ENCODE results near the gene PTPRK.

Gene PTPRK

DNA sequence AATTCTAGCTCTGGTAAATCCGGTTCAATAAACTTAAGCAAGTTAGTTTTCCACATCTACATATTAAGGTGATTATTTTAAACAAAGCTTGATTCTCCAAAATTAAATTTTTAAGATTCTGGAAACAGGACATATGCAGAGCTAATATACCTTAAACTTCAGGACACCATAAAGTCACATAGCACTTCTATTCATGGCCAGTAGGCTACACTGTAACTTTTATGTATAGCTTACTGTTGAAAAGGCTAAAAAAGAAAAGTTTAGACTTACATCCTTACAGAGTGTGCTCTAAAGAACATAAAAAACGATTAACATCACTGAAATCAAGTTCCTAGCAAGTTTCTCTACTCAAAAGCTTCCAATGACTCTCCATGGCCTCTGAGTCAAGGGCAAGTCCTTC lies 224.7 kb downstream of the PTPRK start:
- DNase-seq (ENCODE audit: low read depth, low spot score): no peak

DNA sequence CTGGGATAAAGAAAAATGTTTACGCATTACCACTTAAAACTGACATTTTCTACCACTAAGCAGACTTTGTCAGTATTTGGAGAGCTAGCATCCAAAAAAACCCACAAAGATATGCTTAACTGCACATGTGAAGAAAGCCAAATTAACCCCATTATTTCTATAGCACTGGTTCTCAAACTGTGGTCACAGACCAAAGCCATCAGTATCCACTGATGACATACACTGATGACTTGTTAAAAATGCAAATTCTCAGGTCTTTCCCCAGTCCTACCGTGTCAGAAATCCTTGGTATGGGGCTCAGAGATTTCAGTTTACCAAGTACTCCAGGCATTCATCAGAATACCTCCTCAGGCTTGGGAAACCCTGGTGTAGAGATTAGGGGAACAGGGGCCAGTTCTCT lies 230.2 kb downstream of the PTPRK start:
- DNase-seq (ENCODE audit: low read depth, low spot score): no peak

DNA sequence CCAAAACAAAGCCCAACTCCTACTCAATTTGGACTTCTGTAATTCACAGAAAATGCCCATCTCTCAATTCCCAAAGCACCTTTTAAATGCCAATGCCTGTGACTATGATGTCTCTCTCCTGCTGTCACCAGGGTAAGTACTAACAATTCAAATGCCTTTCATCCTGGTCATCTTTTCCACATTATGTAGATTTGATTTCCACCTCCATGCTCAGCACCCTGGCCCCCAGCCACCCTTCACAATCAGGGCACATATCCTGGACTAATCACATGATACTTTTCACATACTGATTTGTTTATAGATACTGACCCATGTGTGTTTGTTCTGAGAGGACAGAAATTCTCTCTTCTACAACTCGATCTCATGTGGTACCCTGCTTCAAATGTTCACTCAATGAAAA lies 236.3 kb downstream of the PTPRK start:
- DNase-seq (ENCODE audit: low read depth, low spot score): no peak

DNA sequence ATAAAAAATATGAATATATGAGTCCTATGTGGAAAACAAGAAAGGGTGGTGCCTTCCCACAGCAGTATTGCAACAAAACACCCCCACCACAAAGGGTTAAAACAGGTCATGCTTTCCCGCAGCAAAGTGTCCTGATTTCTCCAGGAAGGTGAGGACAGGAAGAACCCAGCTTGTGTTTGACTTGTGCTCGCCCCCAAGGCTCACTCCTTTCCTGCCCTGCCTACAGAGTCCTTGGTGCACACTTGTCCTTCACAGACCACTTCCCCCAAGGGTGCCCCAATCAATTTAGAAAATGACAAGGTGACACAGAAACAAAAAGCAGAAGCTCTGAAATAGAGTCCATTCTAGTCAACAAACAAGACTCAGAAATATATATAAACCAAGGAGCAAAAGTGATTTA lies 237.4 kb downstream of the PTPRK start:
- DNase-seq (ENCODE audit: low read depth, low spot score): no peak

DNA sequence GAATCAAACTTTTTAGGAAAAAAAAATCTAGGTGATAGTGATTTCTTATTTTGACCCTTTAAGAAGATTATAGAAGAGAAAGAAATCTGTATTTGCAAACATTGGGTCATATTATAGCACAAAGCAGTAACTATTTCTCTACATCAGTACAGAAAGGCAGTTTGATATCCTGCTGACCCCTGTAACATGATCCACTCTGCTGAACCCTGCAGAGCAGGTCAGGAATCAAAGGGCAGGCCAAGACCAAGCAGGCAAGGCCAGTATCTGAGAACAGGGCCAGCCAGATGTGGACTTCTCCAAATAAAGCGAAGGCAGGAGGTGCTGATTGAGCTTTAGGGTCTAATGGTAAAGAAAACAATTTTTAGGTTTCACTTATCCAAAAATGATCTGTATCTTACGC lies 239.4 kb downstream of the PTPRK start:
- DNase-seq (ENCODE audit: low read depth, low spot score): no peak

DNA sequence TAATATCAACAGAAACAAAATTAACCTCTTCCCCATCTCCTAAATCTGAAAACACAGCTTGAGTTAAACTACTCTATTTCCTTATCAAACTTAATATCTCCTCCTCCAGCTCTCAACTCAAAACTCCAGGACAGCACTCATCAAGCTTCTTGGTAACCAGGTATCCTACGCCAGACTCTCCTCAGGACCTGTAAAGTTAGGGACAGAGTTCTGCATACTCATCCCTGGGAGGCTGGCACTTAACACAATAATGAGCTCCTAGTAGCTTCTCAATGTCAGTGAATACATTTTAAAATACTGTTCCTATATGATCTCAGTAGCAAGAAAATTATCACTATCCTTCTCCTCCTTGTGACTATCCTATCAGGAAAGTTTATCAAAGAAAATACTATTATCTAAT lies 240.3 kb downstream of the PTPRK start:
- no peak for DNase-seq (ENCODE audit: low read depth, low spot score)

DNA sequence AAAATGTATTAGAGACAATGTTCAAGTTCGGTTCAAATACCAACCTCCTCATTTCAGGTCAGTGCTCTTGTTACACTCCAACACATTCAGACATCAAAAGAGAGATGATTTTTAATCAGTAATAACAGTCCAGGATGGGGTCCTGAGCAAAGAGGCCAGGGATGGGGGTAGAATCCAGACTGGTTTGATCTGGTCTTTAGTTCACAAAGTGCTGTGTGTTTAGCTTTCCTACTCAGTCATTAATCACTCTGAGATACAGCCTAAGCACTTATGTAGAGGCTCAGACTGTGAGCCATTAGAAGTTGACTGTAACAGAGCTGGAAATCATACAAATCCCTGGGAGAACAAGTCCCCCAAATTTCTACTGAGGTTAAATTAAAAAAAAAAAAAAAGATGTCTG lies 241.6 kb downstream of the PTPRK start:
- no peak for DNase-seq (ENCODE audit: low read depth, low spot score)

DNA sequence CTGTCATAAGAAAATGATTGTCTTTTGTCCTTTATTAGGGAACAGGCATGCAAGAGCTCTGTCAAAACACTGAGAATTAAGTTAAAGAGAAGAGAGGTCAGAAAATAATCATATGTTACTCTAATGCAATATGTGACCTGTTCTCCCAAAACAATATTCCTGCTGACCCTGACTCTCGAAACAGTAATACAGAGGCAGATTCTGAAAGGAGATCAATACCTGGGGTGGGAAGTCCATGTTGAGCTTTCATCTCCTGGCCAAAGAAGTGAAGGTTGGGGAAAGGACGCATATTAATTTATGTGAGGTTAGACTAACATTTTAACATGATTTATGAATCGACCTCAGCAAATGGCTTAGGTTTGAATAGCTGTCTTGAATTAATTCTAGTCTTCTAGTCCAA lies 243.0 kb downstream of the PTPRK start:
- no peak for DNase-seq (ENCODE audit: low read depth, low spot score)

DNA sequence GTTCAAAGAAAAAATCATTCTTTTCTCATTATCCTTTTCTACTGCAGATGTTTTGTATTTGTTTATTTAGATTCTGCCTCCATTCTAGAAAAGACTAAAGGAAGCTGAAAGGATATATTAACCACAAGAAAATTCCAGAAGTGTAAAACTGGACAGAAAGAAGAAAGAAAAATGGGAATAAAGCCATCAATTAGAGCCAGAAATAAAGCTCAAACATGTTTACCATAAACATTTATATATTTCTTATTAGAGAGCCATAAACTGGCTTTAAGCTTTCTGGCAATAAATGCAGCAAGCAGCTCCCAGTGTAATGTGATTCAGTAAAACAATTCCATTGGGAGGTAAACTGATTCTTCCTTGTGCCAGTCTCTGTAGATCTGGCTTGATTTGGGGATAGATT lies 244.1 kb downstream of the PTPRK start:
- no peak for DNase-seq (ENCODE audit: low read depth, low spot score)

DNA sequence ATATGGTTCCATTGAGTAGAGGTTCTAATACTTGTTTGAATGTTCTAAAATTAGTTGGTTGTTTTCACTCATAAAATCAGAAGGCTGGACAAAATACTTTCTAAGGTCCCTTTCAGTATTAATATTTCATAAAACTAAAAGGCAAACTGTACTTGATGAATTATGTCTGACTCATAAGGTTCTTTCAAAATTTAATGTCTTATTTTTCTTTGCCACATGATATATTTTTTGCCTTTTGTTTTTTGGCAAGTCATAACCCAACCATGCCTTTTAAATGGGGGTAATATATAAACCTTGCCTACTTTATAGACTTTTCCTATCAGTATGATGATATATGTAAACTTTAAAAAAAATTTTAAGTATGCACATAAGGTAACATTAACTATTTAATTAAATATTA lies 244.7 kb downstream of the PTPRK start:
- DNase-seq (ENCODE audit: low read depth, low spot score): no peak

DNA sequence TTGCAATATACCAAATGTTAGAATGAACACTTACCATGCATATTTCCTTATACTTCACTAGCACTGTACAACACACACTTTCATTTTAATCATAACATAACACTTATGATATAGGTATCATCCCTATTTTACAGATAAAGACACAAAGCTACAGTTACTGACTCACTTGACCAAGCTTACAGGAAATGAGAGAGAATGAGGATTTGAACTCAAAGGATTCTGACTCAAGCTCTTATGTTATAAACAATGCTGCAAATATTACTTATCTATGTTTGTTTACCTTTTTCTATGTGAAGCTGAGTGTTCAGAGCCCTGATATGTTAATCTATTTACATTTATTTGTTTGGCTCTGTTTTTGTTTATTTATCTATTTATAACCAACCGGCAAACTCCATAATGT lies 245.4 kb downstream of the PTPRK start:
- no peak for DNase-seq (ENCODE audit: low read depth, low spot score)

DNA sequence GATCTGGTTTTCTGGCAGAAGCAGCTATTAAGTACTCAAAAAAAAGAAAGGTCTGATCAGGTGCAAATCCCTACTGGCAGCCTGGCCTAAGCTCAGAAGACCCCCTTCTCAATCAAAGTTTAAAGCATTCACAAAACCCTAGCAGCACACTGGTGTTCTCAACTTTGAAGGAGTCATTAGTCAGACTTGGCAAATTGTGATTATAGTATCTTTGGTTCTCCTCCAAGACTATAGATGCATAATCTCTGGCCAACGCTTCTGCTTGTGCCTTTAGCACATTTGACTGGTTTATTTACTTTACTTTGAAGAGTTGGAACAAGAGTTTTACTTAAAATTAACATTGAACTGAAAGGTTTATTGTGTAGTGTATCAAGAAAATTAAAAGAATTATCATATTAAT lies 248.9 kb downstream of the PTPRK start:
- no peak for DNase-seq (ENCODE audit: low read depth, low spot score)

DNA sequence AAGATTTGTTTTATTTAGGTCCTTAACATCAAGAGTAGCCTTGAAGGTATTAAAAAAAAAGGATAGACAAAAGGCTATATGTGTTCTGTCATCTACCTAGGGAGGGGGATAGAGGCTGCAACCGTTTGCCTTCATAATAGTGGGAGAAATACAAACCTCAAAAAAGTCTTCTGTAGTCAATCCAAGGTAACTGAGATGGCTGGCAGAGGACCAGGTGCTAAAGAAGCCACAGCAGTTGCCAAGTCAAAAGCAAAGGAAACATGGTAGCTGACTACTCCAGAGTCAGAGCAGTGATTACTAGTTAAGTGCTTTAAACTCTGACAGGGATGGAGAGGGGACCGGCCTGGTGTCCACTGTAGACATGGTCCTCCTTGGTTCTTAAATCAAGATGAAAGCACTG lies 249.4 kb downstream of the PTPRK start:
- DNase-seq (ENCODE audit: low read depth, low spot score): no peak

DNA sequence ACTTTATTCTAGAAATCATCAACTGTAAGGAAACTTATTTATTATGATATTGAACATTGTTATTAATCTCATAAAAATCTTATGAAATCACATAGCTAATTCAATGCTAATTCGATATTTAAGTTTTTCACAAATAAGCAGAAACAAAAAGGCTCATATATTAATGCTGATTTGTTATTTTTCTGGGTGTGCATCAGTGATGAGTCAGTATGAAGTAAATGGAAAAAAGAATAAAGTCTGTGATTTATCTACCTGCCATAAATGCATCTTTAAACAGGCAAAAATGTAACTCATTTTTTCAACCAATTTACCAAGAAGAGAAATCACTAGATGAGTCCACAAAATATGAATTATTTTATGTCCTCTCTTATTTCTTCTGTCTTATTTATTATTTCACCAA lies 253.5 kb downstream of the PTPRK start:
- DNase-seq (ENCODE audit: low read depth, low spot score): no peak

DNA sequence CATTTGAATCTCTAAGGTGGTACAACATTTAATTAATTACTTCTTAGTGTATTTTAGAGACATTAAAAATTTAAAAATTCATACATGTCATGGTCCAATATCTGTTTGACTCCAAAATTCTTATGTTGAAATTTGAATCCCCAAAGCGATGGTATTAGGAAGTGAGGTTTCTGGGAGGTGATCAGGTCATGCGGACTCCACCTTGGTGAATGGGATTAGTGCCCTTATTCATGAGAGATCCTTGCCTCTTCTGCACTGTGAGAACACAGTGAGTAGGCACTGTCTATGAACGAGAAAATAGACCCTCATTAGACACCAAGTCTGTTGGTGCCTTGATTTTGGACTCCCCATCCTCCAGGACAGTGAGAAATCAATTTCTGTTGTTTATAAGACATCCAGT lies 254.7 kb downstream of the PTPRK start:
- DNase-seq (ENCODE audit: low read depth, low spot score): no peak

DNA sequence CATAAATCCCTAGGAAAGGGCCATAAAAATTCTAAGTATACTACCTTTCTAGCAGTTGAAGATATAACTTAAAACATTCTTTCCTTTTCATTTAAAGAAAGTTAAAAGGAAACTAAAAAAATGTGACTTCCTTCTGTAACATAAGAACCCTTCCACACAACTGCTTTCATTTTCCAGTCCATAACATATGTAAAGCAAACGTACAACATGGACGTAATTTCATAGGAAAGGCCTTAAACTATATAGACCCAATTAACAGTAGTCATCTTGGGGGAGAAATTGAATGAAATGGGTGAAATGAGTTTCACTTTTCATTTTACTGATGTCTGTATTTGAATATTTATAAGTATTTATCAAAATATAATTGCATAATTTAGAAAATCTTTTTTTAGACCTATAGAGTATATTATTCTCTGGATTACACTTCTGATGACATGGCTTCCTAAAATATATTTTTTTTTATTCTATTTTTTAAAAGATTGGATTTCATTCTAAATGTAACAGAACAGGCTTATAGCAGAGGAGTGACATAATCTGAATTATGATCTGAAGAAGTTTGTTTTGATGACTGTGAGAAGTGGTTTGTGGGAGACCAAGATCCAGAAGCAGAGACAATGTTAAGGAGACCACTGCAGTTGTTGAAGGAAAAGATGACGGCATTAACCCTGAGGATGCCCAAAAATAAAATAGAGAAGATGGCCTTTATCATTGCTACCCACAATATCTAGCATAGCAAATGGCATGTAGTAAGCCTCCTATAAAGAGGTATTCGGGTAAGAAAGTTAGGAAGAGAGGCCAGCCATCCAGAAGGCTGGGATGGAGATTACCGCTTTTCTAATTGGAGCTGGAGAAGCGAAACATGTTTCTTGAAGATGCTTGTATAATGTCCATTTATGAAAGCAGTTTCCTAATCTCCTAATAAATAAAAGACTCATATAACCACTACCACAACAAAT lies 260.4 kb downstream of the PTPRK start:
- no peak for DNase-seq (ENCODE audit: low read depth, low spot score)

DNA sequence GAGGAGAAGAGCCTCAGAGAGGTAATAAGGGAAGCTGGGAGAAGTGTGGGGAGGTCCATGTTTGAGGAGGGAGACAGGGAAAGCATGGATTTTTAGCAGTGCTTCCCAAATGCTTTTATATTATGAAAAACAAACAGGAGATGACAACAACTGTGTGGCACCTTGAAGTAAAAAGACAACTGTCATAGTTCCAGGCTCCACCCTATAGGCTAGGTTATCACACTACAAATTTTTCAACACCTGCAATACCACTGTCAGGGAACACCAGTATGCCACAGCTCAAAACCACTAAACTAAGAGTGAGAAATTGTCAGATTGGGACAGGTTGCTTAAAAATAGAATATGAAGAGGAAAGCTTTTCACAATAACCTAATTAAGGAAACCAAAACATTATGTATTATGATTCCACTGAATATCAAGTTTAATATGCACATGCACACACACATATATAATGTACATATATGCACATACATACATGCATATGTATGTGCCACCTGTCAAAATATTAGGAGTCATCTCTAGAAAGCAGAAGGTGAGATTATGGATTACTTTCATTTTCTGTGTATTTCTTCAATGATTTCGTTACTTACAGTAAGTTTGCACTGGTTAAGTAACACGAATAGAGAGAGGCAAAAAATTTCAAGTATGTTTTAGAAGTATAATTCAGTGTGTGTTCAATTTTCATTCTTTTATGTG lies 261.2 kb downstream of the PTPRK start:
- DNase-seq (ENCODE audit: low read depth, low spot score): no peak

DNA sequence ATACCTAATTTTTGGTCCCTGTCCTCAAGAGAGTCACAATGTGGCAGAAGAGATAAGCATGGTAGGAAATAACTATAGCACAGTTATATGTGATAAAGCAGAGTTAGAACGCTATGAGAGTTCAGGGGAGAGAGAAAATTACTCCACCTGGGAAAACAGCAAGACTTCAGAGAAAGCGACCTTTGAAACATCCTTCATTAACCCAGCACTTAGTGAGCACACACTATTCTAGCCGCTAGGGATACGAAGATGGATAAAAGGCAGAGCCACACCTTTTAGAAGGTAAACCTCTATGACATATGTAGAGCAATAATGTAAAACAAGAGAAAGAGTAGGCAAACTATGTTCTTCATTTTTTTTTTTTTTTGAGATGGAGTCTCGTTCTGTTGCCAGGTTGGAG lies 264.3 kb downstream of the PTPRK start:
- DNase-seq (ENCODE audit: low read depth, low spot score): no peak

DNA sequence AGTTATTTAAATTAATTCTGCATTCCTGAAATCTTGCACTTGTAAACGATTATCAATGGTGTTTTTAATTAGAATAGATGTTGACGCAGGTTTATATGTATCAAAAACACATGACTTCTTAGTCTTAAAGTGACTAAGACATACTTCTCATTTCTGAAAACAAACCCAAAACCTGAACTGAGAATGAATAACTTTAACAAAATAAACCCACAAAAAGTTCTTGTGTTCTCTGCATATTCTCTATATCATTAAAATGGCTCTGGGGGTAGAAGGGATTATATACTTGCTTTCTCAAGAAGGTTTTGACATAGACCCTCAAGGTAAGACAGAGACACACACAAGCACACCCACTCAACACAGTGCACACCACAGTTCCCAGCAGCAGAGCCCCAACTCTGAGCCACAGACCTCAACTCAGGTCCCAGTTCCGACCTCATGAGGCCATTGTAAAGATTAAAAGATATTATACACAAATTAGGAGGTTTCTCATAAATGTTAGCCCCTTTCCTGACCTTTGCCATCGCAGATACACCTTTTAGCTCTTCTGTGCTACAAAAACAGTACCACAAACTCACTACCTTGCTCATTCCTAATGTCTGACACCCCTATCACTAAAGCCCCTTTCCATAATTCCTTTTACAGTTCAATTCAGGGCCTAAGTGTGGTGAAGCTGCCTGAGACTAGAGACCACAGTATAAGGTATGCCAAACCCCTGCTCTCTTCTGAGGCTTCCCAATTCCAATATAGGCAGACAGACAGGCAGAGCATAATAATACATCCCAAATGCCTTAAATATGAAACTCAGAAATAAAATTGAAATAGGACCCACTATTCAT lies 267.8 kb downstream of the PTPRK start:
- no peak for DNase-seq (ENCODE audit: low read depth, low spot score)

DNA sequence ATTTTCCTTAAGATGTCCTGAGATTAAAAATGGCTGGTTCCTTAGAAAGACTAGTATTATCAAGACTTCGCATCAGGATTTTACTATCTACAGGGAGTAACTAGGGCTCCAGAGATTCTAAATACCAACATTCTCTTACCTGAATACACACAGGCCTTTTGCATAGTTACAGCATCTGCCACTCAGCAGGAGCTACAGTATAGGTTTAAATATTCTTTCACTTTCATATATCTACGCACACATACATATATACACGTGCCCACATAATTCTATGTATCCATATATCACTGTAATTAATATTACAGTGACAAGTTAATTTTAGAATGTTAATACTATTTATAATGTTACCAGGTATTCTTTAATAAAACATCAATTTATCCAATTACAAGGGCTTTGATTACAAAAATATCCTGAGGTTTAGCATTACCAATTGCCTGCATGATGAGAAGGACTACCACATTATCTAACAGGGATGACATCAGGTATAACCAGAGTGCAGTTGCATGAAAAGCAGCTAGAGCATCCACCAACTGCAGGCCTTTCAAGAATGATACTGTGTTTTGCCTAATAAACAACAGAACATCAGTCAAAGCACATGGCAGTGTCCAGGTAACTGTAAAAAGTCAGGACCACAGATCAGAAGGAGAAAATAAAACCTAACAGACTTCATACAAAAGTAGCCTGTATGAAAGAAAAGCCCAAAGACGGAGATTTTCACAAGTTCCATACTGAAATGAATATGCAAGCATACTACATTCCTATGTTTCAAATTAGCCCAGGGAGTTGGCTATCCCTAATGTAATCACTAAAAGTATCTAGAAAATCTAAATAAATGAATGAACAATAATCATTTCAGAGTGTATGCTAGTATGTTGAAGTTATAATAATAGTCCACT lies 268.7 kb downstream of the PTPRK start:
- DNase-seq (ENCODE audit: low read depth, low spot score): no peak

DNA sequence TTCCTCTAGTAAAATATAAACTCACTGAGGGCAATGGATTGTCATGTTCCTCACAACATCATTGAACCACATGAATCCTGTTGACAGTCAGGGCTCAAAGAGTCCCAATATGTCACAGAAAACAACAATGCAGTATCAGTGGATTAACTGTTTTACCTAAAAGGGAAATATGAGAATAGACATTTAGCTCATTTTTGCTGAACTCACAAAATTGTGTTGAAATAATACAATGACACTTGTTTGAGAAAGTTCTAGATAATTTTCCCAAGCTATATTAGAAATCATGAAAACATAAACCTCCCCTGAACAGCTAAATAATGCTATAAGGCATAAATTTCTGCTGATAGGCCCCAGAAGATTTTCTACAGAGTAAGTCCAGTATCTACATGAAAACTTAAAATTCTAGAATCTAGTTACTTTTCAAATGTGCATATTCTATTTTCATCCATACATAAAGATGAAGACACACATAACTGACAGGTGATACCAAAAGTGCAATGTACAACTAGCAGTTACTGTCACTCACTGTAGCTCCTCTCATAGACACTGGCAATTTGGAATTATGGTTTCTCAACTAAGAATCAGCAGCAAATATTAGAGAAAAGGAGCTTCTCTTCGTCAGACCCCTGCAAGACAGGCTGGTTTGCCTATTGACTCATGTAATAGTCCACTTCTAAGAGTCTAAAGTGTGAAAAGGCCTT lies 269.9 kb downstream of the PTPRK start:
- no peak for DNase-seq (ENCODE audit: low read depth, low spot score)
